ENCODE data around the gene UTF1.

DNA sequence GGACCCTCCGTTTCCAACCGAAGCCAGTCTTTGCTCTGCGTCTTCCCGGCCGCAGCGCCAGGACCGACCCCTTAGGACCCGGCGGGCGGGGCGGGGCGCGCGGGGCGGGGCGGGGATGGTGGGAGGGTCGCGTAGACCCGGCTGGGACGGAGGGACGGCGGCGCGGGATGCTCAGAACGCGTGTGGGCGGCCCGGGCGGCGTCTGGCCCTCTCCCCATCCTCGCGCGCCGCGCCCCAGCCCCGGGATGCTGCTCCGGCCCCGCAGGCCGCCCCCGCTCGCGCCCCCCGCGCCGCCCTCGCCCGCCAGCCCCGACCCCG is at the start of gene UTF1:
- TF ChIP-seq EZH2 (IDR thresholded peaks at IDR 0.05; ENCODE audit: insufficient read depth, poor library complexity, severe bottlenecking) (no peak), EZH2phosphoT487 (IDR thresholded peaks at IDR 0.05; ENCODE audit: insufficient read depth, low read depth) (no peak)

Data from GM23248 (cell line).